NCI-H526 treated with DMSO at 0.1 percent for 48 hours (cell line): ENCODE measurements around the gene KRT9.

ENCODE experiments used
- DNase-seq: peaks from one replicate; lab custom pipeline; 2025; lab: John Stamatoyannopoulos, UW

Gene KRT9

DNA sequence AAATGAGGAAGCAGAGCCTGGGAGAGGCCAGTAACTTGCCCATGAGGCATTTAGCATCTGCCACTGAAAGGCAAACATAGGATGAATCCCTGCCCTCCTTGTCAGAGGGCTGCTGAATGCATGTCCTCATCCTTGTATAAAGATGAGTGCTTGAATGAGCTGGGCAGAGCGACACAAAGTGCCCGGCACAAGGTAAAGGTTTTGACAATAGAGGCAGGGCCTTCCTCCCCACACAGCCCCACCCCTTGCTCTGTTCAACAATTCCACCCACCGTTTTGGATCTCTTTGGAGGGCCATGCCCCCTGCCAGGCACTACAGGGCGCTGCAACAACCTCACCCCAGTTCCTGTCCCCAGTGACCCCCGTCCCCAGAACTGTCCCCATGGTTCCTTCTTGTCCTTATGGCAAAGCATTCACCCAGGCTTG, 42.4 kb downstream of the KRT9 start:
- no peak for DNase-seq

DNA sequence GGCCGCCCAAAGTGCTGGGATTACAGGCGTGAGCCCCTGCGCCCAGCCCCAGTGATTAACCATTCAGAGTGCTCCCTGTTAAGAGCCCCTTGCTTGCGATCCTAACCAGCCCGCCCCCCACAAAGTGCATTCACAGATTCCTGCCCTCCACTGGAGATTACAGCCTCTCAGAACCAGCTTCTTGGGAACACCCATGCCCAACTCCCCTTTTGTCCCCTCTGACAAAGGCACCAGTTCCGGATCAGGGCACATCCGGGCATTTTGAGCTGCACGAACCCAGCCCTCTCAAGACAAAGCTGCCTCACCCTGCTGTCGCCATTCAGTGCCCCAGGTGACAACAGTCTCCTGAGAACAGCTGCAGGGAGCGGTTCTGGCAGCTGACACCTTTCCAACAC, 42.9 kb downstream of the KRT9 start:
- DNase-seq, result no peak

DNA sequence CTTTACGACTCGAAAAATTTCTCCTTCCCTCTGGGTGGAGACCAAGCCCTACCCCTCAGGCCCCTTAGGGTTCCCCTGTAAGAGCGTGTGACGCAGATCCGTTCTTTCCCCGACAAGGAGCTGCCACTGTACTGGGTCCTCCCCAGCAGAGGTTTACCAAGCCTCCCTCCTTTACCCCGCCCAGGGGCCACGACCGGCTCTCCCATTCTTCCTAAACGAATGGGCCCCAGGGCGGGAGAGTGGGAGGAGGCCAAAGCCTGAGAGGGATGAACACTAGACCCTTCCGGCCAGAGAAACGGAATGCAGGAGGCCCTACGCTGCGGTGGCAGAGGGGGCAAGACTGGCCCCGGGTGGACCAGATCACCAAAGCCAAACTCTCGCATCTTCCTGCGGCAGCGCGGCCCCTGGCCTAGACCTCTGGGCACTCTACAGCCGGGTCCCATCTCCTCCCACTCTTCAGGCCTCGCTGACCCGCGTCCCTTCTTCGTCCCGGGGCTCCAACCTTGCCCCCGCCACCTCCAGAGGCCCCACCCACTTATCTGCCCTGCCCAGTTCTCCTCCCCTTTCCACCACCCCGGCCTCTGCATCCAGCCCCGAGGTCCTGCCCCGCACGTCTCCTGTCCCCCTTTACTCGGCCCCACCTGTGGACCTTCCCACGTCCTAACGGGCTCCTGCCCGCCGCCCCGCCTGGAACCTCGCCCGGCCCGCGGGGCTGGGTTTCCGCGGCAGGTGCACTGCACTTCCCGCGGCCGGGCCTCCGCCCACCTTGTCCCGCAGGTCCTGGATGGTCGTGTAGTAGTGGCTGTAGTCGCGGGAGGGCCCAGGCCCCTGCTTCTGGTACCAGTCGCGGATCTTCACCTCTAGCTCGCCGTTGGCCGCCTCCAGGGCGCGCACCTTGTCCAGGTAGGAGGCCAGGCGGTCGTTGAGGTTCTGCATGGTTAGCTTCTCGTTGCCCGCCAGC, 44.5 kb downstream of the KRT9 start:
- no peak for DNase-seq

DNA sequence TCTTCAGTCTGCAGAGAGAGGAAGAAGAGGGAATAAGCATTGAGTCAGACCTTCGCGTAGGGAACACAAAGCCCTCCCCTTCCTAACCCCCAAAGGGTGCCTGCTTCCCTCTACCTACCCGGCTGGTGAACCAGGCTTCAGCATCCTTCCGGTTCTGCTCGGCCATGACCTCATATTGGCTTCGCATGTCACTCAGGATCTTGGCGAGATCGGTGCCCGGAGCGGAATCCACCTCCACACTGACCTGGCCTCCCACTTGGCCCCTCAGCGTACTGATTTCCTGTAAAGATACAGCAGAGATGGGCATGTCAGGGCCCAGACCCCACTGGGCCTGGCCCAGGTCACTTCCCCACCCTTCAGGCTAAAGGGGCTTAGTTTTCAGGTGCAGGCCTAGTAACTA, 47.6 kb downstream of the KRT9 start:
- no peak for DNase-seq

DNA sequence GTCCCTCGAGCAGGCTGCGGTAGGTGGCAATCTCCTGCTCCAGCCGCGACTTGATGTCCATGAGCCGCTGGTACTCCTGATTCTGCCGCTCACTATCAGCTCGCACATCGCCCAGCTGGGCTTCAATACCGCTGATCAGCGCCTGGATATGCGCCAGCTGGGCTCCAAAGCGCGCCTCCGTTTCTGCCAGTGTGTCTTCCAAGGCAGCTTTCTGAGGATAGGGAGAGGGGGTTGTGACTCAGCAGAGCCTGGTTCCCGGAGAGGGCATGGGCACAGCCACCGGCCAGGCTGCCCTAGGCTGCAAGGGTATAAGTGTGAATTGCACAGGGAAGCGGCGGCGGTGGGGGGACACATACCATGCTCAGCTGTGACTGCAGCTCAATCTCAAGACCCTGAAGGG, 48.1 kb downstream of the KRT9 start:
- DNase-seq, result no peak

DNA sequence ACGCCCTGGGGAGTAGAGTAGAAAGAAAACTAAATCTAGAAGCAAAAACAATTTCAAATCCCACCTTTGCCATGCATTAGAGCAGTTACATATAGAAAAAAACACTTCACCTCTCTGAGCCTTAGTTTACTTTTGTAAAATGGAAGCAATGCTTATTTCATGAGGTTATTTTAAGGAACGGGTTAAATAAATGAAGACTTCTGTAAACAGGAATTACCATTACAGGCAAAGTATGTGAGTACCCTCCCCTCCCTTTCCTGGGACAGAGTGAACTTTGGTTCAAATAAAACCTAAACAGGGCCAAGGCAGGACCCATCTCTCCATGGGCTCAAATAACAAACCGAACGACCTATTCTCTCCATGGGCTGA, 48.6 kb downstream of the KRT9 start:
- DNase-seq, result no peak

DNA sequence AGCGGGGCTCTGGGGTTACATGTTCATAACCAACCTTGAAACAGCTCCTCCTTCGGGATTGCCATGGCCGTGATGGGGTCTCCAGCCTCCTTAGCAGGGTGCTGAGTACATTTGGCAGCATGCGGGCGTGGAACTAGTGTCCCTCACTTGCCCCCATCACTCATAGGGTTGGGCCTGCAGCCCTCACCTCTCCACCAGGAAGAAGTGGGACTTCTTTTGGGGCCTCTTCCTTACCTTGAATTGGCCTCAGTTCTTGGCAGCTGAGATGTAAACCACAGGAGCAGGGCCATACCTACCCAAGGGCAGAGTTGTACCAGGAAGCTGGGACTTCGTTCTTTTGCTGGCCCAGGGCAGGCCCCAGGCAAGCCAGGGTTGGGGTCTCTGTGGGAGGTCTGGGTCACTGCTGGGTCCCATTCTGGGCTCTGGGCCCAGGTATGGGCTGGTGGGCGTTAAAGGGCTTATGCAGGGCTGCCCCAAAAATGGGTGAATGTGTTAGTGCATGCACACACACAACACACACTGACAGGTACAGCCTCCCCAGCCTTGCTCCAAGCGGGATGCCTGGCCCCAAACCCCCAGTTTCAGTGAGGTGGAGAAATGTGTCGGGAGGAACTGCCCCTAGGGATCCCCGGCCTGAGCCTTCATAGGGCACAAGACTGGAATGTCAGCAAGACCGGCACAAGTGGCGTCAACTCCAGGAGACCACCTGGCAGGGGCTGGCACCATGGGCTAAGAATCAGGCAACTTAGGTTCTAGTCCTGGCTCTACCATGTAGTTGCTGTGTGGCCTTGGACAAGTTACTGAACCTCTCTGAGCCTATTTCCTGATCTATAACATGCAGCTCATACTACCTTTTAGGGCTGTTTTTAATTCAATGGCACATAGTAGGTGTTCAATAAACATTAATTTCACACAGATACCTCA, 49.3 kb downstream of the KRT9 start:
- DNase-seq, result no peak

DNA sequence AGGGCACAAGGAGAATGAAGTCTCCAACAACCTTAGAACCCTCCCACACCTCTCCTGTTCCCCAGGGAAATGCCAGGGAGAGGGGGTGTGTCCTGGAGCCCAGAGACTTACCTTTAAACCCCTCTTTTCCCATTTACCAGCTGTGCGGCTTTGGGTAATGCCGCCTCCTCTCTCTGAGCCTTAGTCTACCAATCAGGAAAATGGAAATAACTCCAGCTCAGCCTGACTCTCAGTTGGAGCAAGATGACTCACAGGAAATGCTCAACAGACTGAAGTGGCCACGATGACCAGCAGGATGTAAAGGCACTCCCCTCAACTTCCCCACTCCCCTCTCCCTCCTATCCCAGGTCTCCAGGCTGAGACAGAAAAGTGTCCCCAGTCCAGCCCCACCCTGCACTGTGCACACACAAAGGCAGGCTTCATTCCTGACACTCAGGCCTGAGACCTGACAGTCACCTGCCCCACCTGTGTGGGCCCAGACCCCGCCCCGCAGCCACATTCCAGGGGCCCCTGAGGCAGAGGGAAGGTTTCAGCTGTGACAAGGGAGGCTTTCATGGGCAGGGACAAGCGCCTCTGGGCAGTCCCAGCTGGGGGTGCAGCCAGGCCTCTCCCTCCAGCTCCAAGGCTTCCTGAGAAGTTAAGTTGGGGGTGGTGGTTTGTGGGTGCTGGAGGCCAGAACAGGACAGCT, 50.1 kb downstream of the KRT9 start:
- DNase-seq, result no peak

DNA sequence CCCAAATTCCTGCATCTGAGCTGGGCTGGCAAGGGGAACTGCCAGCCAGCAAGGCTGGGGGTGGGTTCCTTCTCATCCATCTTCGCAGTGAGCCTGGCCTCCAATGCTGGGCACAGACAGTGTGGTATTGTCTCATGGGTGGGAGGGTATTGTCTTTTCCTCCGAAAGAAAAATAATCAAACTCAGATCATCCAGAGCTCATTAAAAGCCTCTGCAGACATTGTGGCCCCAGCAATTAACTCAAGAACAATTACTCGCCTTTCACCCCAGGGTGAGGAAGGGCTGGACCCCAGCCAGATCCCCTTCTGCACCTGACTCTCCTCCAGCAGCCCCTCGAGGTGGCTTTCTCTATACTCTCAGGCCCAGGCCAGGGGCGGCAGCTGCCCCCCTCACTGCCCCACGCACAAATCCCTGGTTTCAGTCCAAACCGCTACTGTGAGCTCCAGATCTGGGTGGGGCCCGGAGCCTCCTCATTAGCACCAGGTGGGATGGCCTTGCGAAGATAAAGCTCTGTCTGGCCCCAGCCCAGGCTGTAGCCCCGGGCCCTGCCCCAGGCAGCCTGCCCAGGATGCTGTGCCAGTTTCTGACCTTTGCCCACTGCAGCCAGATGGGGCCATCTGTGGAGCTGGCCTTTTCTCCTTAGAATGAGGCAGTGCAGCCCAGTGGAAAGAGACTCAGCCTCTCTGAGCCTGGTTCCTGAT, 50.9 kb downstream of the KRT9 start:
- no peak for DNase-seq

DNA sequence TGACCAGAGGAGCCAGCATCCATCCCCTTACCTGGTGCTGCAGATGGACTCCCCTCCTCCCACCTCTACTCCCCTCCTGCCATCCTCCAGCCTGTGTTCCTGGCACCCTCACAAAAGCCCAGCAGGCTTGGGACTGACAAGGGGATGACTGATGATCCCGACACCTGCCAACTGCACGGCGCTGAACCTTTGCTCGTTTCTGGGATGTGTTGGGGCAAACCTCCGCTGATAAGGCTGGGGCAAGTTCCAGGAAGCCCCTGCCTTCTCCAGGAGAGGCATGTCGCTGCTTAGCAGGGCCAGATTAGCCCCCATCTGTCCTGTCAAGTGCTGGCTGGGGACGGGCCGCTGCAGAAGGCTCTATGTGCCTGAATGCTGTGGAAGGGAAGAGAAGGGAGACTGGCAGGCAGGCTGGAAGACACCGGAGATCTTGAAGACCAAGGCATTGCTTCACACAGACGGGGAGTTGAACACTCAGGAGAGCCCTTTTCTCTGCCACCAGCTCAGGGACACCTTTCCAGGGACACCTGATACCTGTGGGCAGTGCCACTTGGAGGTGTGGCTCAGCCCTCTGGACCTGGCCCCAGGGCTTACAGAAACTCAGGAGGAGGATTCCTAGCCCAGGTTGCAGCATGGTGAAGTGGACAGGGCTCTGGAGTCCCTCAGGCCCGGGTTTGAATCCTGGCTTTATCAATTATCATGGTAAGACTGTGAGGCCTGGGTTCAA, 52.2 kb downstream of the KRT9 start:
- no peak for DNase-seq

DNA sequence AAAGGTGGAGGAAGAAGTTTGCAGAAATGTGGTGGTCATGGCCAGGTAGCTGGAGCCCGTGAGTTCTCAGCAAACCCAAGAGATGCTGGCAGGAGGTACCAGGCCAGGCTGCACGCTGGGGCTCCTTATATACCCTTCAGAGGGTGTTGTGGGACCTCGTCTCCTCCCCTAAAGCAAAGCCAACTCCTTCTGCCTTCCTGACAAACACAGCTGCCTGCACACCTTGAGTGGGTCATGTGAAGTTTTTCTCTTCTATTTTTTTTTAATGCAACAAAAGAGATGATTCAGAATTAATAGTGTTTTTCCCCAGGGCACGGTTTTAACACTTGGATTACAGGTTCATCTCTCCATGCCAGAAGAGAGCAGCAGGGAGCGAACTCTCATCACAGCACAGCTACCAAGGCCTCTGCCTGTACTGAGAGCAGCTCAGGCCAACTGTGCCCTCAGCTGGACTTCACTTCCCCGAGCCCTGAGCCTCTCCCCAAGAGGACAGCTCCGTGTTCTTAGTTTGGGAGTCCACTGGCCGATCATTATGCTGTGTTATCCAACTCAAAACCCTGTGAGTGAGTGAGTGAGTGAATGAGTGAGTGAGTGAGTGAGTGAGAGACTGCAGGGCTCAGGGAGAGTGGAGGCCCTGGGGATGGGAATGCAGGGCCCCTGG, 52.9 kb downstream of the KRT9 start, which contains the start of gene KRT15:
Gene KRT15 (minus strand): TSS at position 102 of the 661 bp plus-strand sequence. CDS start 63 bp downstream, at position 39.
- DNase-seq, result no peak

DNA sequence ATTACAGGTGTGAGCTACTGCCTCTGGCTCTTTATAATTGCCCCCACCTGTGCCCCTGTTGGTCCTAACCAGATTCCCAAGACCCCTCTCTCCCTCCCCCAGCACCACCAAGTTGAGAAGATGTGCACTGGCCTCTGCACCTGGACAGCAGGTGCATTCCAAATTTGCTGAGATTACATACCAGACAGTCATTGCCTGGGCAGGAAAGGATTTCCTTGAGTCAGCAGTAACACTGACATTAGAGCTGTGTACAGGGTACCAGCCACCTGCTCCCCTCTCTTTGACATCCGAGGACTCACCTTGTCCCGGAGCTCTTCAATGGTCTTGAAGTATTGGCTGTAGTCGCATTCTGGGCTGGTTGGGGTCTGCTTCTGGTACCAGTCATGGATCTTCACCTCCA, 53.8 kb downstream of the KRT9 start:
- DNase-seq, result no peak

DNA sequence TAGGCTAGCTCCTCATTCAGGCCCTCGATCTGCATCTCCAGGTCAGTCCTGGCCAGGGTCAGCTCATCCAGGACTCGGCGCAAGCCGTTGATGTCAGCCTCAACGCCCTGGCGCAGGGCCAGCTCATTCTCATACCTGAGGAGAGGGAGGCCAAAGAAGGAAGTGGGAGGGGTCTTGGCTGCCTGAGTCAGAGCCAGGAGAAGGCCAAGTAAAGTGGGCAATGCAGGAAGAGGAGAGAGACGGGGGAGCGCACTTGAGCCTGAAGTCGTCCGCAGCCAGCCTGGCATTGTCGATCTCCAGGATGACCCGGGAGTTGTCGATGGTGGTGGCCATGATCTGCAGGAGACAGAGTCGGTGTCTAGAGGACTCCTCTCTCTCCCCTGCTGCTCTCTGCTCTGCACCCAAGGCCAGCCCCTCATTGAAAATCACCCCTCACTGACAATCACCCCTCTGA, 55.0 kb downstream of the KRT9 start:
- no peak for DNase-seq

DNA sequence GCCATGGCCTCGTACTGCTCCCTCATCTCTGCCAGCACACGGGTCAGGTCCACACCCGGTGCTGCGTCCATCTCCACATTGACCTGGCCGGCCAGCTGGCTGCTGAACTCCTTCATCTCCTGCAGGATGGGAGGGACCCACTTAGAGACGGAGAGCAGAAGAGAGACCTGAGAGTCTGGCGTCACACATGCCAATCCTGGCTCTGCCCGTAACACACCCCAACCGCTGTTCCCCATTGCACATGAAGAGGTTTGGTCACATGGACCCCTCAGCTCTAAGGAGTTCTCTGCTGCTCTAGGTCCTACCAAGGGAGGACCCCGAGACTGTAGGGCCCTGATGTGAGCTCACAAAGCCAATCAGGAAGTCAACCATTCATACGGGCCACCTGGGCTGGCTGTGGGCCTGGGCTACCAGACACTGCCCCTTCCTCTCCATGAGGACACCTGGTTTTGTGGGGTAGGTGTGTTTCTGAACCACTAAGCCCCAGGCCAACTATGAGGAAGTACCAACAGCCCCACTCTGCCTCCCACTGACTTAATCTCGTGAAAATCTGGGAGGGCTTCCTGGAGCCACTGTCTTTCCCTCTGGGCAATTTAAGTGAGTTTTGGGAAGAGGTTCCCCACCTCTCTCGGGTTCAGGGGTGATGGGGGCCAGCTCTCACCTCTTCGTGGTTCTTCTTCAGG, 55.6 kb downstream of the KRT9 start:
- DNase-seq, result no peak
